HS-5 (cell line): Measurements from ENCODE around the gene TFPI.

Experiments used
- DNase-seq: peaks from one replicate; pipeline ENCODE4 v3.0.0-alpha.2; 2012; ENCODE audit warnings: low read depth

Gene TFPI

GRCh38 chr2:187466129-187466792 is 88.0 kb downstream of the TFPI start:
- no peak for DNase-seq

DNA sequence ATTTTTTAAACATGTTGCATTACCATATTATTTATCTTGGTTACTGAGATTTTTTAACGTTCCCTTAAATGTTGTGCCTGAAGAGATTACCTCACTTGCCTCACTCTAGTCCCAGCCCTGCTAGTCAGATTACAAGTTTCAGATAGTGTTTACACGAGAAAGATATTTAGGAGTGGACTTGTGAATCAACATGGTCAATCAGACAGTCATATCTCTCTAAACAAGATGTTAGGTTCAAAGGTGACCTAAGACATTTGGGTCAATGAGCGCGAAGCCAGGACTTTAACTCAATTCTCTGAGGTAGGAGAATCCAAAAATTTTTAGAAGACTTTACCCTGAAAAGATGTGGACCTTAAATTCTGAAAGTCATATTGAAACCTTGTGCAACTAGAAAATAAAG is 91.4 kb downstream of the TFPI start:
- no peak for DNase-seq

- no peak for DNase-seq
Observed at GRCh38 chr2:187461294-187462261, 92.7 kb downstream of the TFPI start.

GRCh38 chr2:187459256-187459655 is 95.0 kb downstream of the TFPI start:
- DNase-seq, result no peak

DNA sequence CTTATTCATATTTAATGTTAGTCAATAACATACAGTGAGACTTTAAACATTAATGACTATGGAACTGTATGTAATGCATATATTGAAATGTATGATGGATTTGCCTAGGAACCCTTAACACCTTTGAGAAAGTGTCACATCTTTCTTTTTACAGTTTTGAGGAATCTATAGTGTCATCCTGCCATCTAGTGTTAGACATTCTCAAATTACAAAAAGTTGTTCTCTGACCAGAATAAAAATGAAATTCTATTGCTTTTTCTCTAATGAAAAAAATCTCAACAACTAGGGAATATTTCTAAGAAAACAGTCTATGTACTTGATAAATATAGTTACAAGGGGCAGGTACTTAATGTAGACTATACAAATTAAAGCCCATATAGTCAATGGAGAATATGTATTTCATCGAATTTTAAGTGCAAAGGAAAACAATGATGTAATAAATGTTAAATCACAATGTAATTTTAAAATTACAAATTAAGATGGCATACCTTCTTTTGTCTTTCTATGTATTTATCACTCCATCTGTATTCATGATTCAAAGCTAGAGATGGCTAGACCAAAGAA is 101.1 kb downstream of the TFPI start:
- peak; percentile 29 for DNase-seq

GRCh38 chr2:187451510-187451909 is 102.7 kb downstream of the TFPI start:
- DNase-seq, result no peak

- no peak for DNase-seq
Observed at GRCh38 chr2:187447336-187447735, 106.9 kb downstream of the TFPI start.

GRCh38 chr2:187446711-187447110 is 107.5 kb downstream of the TFPI start:
- DNase-seq, result no peak

- DNase-seq, result no peak
Observed at GRCh38 chr2:187445051-187445450, 109.2 kb downstream of the TFPI start.

DNA sequence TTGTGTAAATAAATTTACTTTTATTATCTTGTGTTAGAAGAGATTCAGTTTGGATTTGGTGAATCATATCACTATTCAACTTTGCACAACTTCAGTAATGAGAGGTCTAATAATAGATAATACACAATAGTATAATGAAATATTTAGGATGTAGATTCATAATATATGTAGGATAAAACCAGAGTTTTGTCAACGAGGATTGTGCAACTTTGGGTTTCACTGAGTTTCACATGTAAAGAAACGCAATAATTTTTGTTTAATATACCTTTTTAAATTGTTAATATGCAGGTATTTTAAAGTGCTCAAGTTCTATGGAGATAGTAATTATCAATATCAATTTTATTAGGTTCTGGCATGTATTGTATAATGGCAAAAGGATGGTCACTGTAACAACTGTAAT is 111.5 kb downstream of the TFPI start:
- DNase-seq, result no peak

DNA sequence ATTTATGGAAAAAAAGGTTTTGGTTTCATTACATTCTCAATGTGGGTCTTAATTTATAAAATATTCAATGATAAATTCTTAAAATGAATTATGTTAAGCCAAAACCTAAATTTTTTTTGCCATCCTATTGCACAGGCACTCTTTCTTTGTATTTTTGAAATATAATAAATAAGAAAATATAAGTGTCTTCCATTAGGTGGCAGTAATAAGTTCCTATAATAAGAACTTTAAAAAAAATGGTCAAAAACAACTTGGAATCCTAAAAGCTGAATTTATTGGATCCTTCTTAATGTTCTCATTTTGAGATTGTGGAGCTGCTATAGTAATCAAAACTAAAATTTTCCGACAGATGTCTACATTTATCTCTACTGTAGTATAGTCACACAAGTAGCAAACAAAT is 111.9 kb downstream of the TFPI start:
- no peak for DNase-seq

DNA sequence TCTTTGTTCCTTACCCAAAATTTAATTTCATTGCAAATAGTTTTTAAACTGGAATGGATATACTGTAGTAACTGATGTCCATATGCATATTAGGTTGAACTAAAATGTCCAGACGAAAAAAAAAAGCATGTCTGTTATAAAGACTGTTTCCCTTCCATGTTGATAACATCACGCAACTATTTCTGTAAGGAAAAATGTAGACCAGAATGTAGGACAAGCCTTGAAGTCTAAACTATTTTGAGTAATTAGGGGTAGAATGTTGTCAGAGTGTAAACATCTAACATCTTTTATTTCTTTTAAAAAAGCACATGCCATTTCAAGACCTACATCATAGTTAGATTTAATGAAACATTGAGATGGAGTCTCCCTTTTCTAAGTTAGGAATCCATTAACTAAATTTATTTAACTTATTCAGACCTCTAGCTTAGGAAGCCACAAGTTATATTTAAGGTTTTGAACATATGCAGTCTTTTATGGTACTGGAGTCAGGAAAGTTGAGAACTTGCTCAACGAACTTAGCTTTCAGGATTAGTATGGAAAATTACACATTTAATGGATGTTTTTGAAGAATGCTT is 114.0 kb downstream of the TFPI start:
- DNase-seq, result no peak

GRCh38 chr2:187438455-187438854 is 115.8 kb downstream of the TFPI start:
- DNase-seq, result no peak

- no peak for DNase-seq
Observed at GRCh38 chr2:187435756-187436155, 118.5 kb downstream of the TFPI start.

DNA sequence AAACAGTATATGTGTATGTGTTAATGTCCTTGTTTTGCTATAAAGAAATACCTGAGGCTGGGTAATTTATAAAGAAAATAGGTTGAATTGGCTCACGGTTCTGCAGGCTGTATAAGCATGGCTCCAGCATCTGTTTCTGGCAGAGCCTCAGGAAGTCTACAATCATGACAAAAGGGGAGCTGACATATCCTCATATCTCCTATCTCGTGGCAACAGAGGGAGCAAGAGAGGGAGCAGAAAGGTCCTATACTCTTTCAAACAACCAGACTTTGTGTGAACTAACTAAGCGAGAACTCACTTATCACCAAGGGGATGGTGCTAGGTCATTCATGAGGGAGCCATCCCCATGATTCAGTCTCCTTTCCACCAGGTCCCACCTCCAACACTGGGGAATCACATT is 119.2 kb downstream of the TFPI start:
- no peak for DNase-seq

GRCh38 chr2:187434342-187434785 is 119.9 kb downstream of the TFPI start:
- no peak for DNase-seq

- DNase-seq, result no peak
Observed at GRCh38 chr2:187431911-187432310, 122.3 kb downstream of the TFPI start.

GRCh38 chr2:187429989-187430388 is 124.2 kb downstream of the TFPI start:
- peak; percentile 82 for DNase-seq

DNA sequence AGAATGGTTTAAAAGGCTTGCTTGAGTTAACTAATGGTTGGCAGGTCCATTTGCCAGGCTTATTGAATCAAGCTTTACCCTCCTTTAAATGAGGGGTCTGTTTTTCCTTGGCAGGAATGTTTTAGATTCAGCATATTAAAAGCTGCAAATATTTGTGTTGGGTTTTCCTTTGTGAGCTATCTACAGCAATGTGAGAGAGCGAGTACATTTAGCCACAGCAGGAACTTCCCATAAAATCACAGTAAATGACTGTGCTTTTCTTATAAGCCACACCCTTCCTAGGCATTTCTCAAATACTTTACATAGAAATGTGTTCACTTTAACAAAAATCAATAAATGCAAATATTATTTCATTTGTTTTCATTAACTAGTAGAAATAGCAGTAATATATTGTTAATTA is 130.1 kb downstream of the TFPI start:
- DNase-seq, result no peak

DNA sequence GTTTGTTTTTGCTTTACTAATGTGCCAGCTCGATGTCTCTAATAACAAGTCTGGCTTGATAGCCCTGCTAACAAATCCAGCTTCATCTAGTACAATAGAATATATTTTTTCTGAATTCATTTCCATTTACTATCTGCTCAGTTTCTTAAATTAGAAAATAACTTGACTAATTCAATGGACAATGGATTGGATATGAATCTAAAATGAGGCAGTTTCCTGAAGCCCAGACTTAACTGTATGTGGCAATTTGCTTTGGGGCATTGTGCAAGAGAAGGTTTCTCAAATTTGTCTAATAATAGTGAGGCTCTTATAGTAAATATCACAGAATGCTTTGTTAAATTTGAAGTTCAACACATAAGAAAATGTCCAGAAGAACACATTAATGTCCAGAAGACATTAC is 132.0 kb downstream of the TFPI start:
- no peak for DNase-seq

DNA sequence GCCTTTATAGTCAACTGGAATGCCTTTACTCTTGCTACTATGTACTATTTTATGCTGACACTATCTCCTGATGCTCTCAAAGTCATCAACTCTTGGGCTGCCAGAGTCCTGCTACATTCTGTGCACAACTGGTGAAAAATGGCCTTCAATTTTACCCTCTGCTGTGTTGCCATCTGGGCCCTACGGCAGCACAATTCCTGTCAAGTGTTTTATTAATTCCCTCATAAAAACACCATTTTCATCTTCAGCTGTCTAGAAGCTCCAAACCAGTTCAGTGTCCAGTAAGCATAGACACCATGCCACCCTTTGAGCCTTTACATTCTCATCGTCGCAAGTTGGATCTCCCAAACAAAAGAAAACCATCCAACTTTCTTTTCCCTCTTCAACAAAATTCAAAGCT is 132.7 kb downstream of the TFPI start:
- DNase-seq, result no peak

- DNase-seq, result no peak
Observed at GRCh38 chr2:187419808-187420207, 134.4 kb downstream of the TFPI start.

DNA sequence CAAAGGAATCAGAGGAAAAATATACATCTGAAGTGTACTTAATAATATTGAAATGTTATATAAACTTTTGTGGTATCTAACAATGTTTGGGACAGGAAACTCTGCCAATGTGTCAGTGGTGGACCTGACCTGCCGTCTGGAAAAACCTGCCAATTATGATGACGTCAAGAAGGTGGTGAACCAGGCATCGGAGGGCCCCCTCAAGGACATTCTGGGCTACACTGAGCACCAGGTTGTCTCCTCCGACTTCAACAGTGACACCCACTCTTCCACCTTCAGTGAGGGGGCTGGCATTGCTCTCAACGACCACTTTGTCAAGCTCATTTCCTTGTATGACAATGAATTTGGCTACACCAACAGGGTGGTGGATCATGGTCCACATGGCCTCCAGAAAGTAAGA is 138.8 kb downstream of the TFPI start:
- no peak for DNase-seq
